Pancreas (tissue), 10 donors: Measurements from ENCODE around the gene RICTOR. TPM values are rescaled to one million over a fixed set of nuclear protein-coding genes. Genes with fewer than 3 reads are reported as not detected.
A peak's percentile ranks its signal among the peaks of the same experiment; 100 is the strongest.

Experiments used
- ATAC-seq, 4 donors: fragments of 200-7000 bp; cut with Tn5 transposase; one replicate each; pipeline versions ENCODE4 v1.8.0 to v1.9.1; 2020; ENCODE audit warnings: mild to moderate bottlenecking in 4 of 4, moderate library complexity in 4 of 4
- DNase-seq, 6 donors: peaks; one replicate each; pipeline ENCODE4 v3.0.0-alpha.2; 2020
- FAIRE-seq: peaks from 2 replicates; lab custom pipeline; 2012; peaks lifted over from hg19 to GRCh38; lab: Jason Lieb, UNC
- H3K27ac ChIP-seq, 4 donors: fragments of 200-600 bp; sonication (generic); 1 replicate in 3 of 4; 2 replicates in 1 of 4; pipeline versions ENCODE4 v1.5.0 to v1.8.0; 2020
- H3K27me3 ChIP-seq, 4 donors: fragments of 200-600 bp; one replicate each; pipeline ENCODE4 v1.8.0; 2021
- H3K36me3 ChIP-seq, 3 donors: fragments of 200-600 bp; sonication (generic) in 1 of 3; one replicate each; pipeline versions ENCODE4 v1.5.0 to v1.8.0; 2020 to 2021
- H3K4me1 ChIP-seq, 3 donors: fragments of 200-600 bp; one replicate each; pipeline ENCODE4 v1.8.0; 2021
- H3K4me3 ChIP-seq, 4 donors: fragments of 200-600 bp; sonication (generic) in 2 of 4; one replicate each; pipeline versions ENCODE4 v1.5.0 to v1.8.0; 2020 to 2021
- H3K9me3 ChIP-seq, 4 donors: fragments of 200-600 bp; one replicate each; pipeline ENCODE4 v1.8.0; 2021
- CTCF ChIP-seq, 4 donors: fragments of 200-600 bp; sonication (generic) in 3 of 4; IDR thresholded peaks; one replicate each; pipeline versions ENCODE4 v1.5.0 to v1.8.0; 2021; ENCODE audit warnings: antibody characterized with exemption in 4 of 4
- WGBS, 2 donors: extraction: QIAGEN DNeasy Blood & Tissue Kit; methylation state at CpG; one replicate each; pipeline ENCODE4 v1.1.7; 2013; 5-methylcytosine and 5-hydroxymethylcytosine counted together
- intact Hi-C, 3 donors: fragments of 100-400 bp; cut with DNase I; formaldehyde crosslinking; loops; one replicate each; pipeline versions ENCODE4 v1.11.1 to v1.14.2; 2022
- polyA plus RNA-seq, 2 donors: library from polyadenylated mRNA; stranded (reverse); fragments of 200-250 nt; gene quantifications; one replicate each; pipeline ENCODE4 v1.2.3, GENCODE V29; 2013
- total RNA-seq, 6 donors: library from RNA; stranded (reverse); fragmentation: NEBNext Ultra II Directional in 4 of 6; extraction: Animal tissue kit (Norgen Biotek cat#: 25700) in 4 of 6; gene quantifications; one replicate each; pipeline versions ENCODE4 v1.2.1 to v1.2.4, GENCODE V29; 2021 to 2023
- donor health status: healthy with polysubstance abuse.
- donor health status: DM: no; HTN: no; CAD: no; lungs with moderate emphysema.
- donor health status: DM: no; HTN: no; CAD: no.
- donor health status: control.
- donor health status: control.
- donor health status: Bipolar disorder and iron deficiency.
- donor health status: DM: yes; HTN: yes; CAD: no.
- donor health status: DM: no; HTN: no; CAD: no.
- donor health status: DM: no; HTN: no; CAD: no.
- donor health status: DM: yes; HTN: yes; CAD: no.

Gene RICTOR
- total and polyA plus RNA-seq, 8 donors = 4.2 to 23.0 (median 14.1) TPM

- TF ChIP-seq CTCF (IDR thresholded peaks at IDR 0.05) = no peak
- no peaks in the 10 kb centered on the region for H3K9me3 ChIP-seq
- intact Hi-C loops = loop anchor here in 1 of 3 donors (10.0 kb wide), 1 partner anchor 63 kb away; no protein-coding TSS in a partner anchor
- whole genome bisulfite sequencing, 2 donors = 97% methylated on average over 3 of the region's 3 CpGs
- H3K4me1 ChIP-seq = peaks cover 14 to 17% (median 15%) of the 10 kb centered on the region in 3 donors
- no peak overlapping the region for H3K27ac ChIP-seq
- ATAC-seq (no peak), FAIRE-seq (no peak), DNase-seq (no peak)
- H3K36me3 ChIP-seq = no peaks in the 10 kb centered on the region
- H3K4me3 ChIP-seq = no peak overlapping the region
- H3K27me3 ChIP-seq = no peaks in the 10 kb centered on the region
Observed at GRCh38 chr5:39068099-39068498, 6.1 kb downstream of the RICTOR start.

GRCh38 chr5:39064450-39064849 is 9.7 kb downstream of the RICTOR start:
- Histone ChIP-seq H3K4me1 (peaks cover 6 to 19% (median 15%) of the 10 kb centered on the region in 3 donors), H3K27me3 (no peaks in the 10 kb centered on the region), H3K9me3 (no peaks in the 10 kb centered on the region), H3K27ac (no peak overlapping the region), H3K36me3 (no peaks in the 10 kb centered on the region), H3K4me3 (no peak overlapping the region)
- TF ChIP-seq CTCF (IDR thresholded peaks at IDR 0.05) = no peak
- 97% methylated on average over 3 of the region's 3 CpGs for WGBS, 2 donors
- DNase-seq (no peak), FAIRE-seq (no peak), ATAC-seq (no peak)
- intact Hi-C loops = loop anchor here in 1 of 3 donors (10.0 kb wide), 1 partner anchor 60 kb away; no protein-coding TSS in a partner anchor

- Histone ChIP-seq H3K4me1 (peaks cover 15 to 24% (median 22%) of the 10 kb centered on the region in 3 donors), H3K9me3 (no peaks in the 10 kb centered on the region), H3K36me3 (no peaks in the 10 kb centered on the region), H3K27me3 (no peaks in the 10 kb centered on the region), H3K4me3 (no peak overlapping the region), H3K27ac (no peak overlapping the region)
- no peak for TF ChIP-seq CTCF (IDR thresholded peaks at IDR 0.05)
- intact Hi-C loops = loop anchor here in 1 of 3 donors (10.0 kb wide), 1 partner anchor 58 kb away; no protein-coding TSS in a partner anchor
- peak in 3 of 4 donors; percentile 28 to 58 (median 46) for ATAC-seq
- no peak for DNase-seq
- 28 to 42% methylated on average over 2 of the region's 2 CpGs for WGBS, 2 donors
- no peak for FAIRE-seq
Observed at GRCh38 chr5:39063037-39063436, 11.2 kb downstream of the RICTOR start.

- TF ChIP-seq CTCF (IDR thresholded peaks at IDR 0.05) = no peak
- Histone ChIP-seq H3K27me3 (no peaks in the 10 kb centered on the region), H3K27ac (no peak overlapping the region), H3K4me3 (no peak overlapping the region), H3K36me3 (no peaks in the 10 kb centered on the region), H3K9me3 (no peaks in the 10 kb centered on the region), H3K4me1 (peaks cover 15 to 29% (median 26%) of the 10 kb centered on the region in 3 donors)
- no peak for DNase-seq
- ATAC-seq = no peak
- intact Hi-C loops = loop anchor here in 1 of 3 donors (10.0 kb wide), 1 partner anchor 58 kb away; no protein-coding TSS in a partner anchor
- no peak for FAIRE-seq
Observed at GRCh38 chr5:39062530-39062929, 11.7 kb downstream of the RICTOR start.

- H3K27me3 ChIP-seq = no peaks in the 10 kb centered on the region
- intact Hi-C loops = loop anchor here in 1 of 3 donors (10.0 kb wide), 1 partner anchor 57 kb away; no protein-coding TSS in a partner anchor
- 50 to 58% methylated on average over 3 of the region's 3 CpGs for WGBS, 2 donors
- TF ChIP-seq CTCF (IDR thresholded peaks at IDR 0.05) = no peak
- no peaks in the 10 kb centered on the region for H3K36me3 ChIP-seq
- FAIRE-seq (no peak), ATAC-seq (peak in 3 of 4 donors; percentile 26 to 65 (median 63)), DNase-seq (no peak)
- no peak overlapping the region for H3K27ac ChIP-seq
- peaks cover 15 to 33% (median 30%) of the 10 kb centered on the region in 3 donors for H3K4me1 ChIP-seq
- no peaks in the 10 kb centered on the region for H3K9me3 ChIP-seq
- H3K4me3 ChIP-seq = no peak overlapping the region
Observed at GRCh38 chr5:39062104-39062503, 12.1 kb downstream of the RICTOR start.
